ENCODE results near the gene PRPF19.

- TF ChIP-seq FOXJ3 (CRISPR knock-in tag; IDR thresholded peaks at IDR 0.05; ENCODE audit: borderline replicate concordance), result no peak
- no peak for TF ChIP-seq E2F4 (CRISPR knock-in tag; IDR thresholded peaks at IDR 0.05; ENCODE audit: borderline replicate concordance, low read depth)
- TF ChIP-seq IRF2 (CRISPR knock-in tag; IDR thresholded peaks at IDR 0.05; ENCODE audit: borderline replicate concordance, low read depth), result no peak
- TF ChIP-seq ZNF263 (CRISPR knock-in tag; IDR thresholded peaks at IDR 0.05; ENCODE audit: low read depth), result no peak
- no peak for TF ChIP-seq CTCF (IDR thresholded peaks at IDR 0.05)
- no peak for TF ChIP-seq NR2C2 (CRISPR knock-in tag; IDR thresholded peaks at IDR 0.05)
- TF ChIP-seq ATF2 (CRISPR knock-in tag; IDR thresholded peaks at IDR 0.05; ENCODE audit: borderline replicate concordance, low read depth), result no peak
Observed at GRCh38 chr11:60897496-60897895, 8.9 kb downstream of the PRPF19 start.
